ENCODE data around the gene KCTD3.

Gene KCTD3

DNA sequence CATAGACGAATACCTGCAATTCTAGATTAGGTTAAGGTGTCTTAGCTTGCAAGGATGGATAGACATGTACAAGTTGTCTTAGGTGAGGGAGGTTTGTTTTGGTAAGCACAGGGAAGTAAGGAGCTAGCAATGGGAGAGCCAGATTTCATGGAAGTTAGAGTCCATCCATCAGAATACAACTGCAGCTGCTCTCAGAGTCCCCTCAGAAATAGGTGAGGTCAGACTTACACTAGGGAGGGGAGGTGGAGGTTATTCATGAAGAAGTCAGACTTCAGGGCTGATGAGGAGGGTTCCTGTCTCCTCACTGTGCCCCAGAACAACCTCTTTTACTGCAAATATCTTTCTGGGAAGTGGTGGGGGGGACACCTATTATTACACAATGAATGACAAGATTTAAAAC is 85.3 kb downstream of the KCTD3 start:
- Histone ChIP-seq H3K9me3 (replicated peaks; ENCODE audit: insufficient read depth, low read length) (no peaks in the 10 kb centered on the region), H3F3A (ENCODE audit: insufficient read depth, low read length) (no peaks in the 10 kb centered on the region), H3K79me2 (ENCODE audit: low read length) (no peaks in the 10 kb centered on the region), H3K4me2 (ENCODE audit: low read depth, low read length) (no peak overlapping the region), H3K9me2 (replicated peaks; ENCODE audit: insufficient read depth, low read length) (no peaks in the 10 kb centered on the region), H2AFZ (ENCODE audit: low read length) (no peak overlapping the region), H3K27me3 (replicated peaks; ENCODE audit: insufficient read depth, low read length) (no peaks in the 10 kb centered on the region), H3K4me3 (ENCODE audit: low read length) (no peak overlapping the region), H3K4me1 (ENCODE audit: low read length) (no peaks in the 10 kb centered on the region), H3K9ac (ENCODE audit: low read length) (no peak overlapping the region), H3K36me3 (replicated peaks; ENCODE audit: insufficient read depth, low read length) (no peaks in the 10 kb centered on the region), H4K20me1 (ENCODE audit: insufficient read depth, low read length) (no peaks in the 10 kb centered on the region), H3K27ac (ENCODE audit: low read length) (no peak overlapping the region)
- TF ChIP-seq, protein P1, sequence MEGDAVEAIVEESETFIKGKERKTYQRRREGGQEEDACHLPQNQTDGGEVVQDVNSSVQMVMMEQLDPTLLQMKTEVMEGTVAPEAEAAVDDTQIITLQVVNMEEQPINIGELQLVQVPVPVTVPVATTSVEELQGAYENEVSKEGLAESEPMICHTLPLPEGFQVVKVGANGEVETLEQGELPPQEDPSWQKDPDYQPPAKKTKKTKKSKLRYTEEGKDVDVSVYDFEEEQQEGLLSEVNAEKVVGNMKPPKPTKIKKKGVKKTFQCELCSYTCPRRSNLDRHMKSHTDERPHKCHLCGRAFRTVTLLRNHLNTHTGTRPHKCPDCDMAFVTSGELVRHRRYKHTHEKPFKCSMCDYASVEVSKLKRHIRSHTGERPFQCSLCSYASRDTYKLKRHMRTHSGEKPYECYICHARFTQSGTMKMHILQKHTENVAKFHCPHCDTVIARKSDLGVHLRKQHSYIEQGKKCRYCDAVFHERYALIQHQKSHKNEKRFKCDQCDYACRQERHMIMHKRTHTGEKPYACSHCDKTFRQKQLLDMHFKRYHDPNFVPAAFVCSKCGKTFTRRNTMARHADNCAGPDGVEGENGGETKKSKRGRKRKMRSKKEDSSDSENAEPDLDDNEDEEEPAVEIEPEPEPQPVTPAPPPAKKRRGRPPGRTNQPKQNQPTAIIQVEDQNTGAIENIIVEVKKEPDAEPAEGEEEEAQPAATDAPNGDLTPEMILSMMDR (IDR thresholded peaks at IDR 0.05; ENCODE audit: low read length): no peak
- TF ChIP-seq EZH2phosphoT487 (IDR thresholded peaks at IDR 0.05; ENCODE audit: low read length) (no peak), EZH2 (optimal IDR thresholded peaks at IDR 0.05; ENCODE audit: low read depth, low read length) (no peak)
- no peak for DNase-seq

DNA sequence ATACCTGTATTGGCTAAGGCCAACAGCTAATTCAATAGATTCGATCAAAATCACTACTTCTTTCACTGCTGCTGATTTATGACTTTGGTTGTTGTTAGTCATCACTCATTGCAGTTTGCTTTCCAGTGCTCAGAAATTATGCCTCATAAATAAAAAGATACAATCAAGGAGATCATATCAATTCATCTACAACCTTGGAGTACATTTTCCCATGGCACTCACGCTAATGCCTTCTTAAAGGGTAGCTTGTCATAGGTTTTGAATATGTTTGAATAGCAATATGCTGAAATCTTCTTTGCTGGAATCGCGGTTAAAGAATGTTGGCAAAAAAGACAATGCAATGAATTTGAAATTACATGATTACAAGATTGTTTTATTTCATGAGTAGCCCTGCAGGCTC is 89.9 kb downstream of the KCTD3 start:
- no peaks in the 10 kb centered on the region for H3K4me1 ChIP-seq (ENCODE audit: low read length)
- H3K4me2 ChIP-seq (ENCODE audit: low read depth, low read length): no peak overlapping the region
- H3K27me3 ChIP-seq (replicated peaks; ENCODE audit: insufficient read depth, low read length): no peaks in the 10 kb centered on the region
- no peak overlapping the region for H3K27ac ChIP-seq (ENCODE audit: low read length)
- H3K9me2 ChIP-seq (replicated peaks; ENCODE audit: insufficient read depth, low read length): no peaks in the 10 kb centered on the region
- no peak overlapping the region for H2AFZ ChIP-seq (ENCODE audit: low read length)
- H3F3A ChIP-seq (ENCODE audit: insufficient read depth, low read length): no peaks in the 10 kb centered on the region
- H4K20me1 ChIP-seq (ENCODE audit: insufficient read depth, low read length): no peaks in the 10 kb centered on the region
- TF ChIP-seq, protein P1 (IDR thresholded peaks at IDR 0.05; ENCODE audit: low read length): no peak
- no peak for TF ChIP-seq EZH2phosphoT487 (IDR thresholded peaks at IDR 0.05; ENCODE audit: low read length)
- TF ChIP-seq EZH2 (optimal IDR thresholded peaks at IDR 0.05; ENCODE audit: low read depth, low read length): no peak
- no peaks in the 10 kb centered on the region for H3K36me3 ChIP-seq (replicated peaks; ENCODE audit: insufficient read depth, low read length)
- no peak overlapping the region for H3K4me3 ChIP-seq (ENCODE audit: low read length)
- H3K9me3 ChIP-seq (replicated peaks; ENCODE audit: insufficient read depth, low read length): no peaks in the 10 kb centered on the region
- no peaks in the 10 kb centered on the region for H3K79me2 ChIP-seq (ENCODE audit: low read length)
- H3K9ac ChIP-seq (ENCODE audit: low read length): no peak overlapping the region
- DNase-seq: no peak

- no peak overlapping the region for H3K4me2 ChIP-seq (ENCODE audit: low read depth, low read length)
These were observed 93.2 kb downstream of the KCTD3 start for GRCh38 chr1:215660259-215660658.

More at GRCh38 chr1:215660259-215660658, 93.2 kb downstream of the KCTD3 start:
- no peak overlapping the region for H3K9ac ChIP-seq (ENCODE audit: low read length)
- no peaks in the 10 kb centered on the region for H3K36me3 ChIP-seq (replicated peaks; ENCODE audit: insufficient read depth, low read length)
- H3F3A ChIP-seq (ENCODE audit: insufficient read depth, low read length): no peaks in the 10 kb centered on the region
- H2AFZ ChIP-seq (ENCODE audit: low read length): no peak overlapping the region
- DNase-seq: no peak
- H3K4me3 ChIP-seq (ENCODE audit: low read length): no peak overlapping the region
- H3K27me3 ChIP-seq (replicated peaks; ENCODE audit: insufficient read depth, low read length): no peaks in the 10 kb centered on the region
- no peaks in the 10 kb centered on the region for H3K4me1 ChIP-seq (ENCODE audit: low read length)
- no peak overlapping the region for H3K27ac ChIP-seq (ENCODE audit: low read length)
- no peaks in the 10 kb centered on the region for H3K9me3 ChIP-seq (replicated peaks; ENCODE audit: insufficient read depth, low read length)
- no peaks in the 10 kb centered on the region for H3K79me2 ChIP-seq (ENCODE audit: low read length)
- H3K9me2 ChIP-seq (replicated peaks; ENCODE audit: insufficient read depth, low read length): no peaks in the 10 kb centered on the region
- no peaks in the 10 kb centered on the region for H4K20me1 ChIP-seq (ENCODE audit: insufficient read depth, low read length)
- TF ChIP-seq EZH2 (optimal IDR thresholded peaks at IDR 0.05; ENCODE audit: low read depth, low read length): no peak
- TF ChIP-seq EZH2phosphoT487 (IDR thresholded peaks at IDR 0.05; ENCODE audit: low read length): no peak
- TF ChIP-seq, protein P1 (IDR thresholded peaks at IDR 0.05; ENCODE audit: low read length): no peak

Measured in MM.1S (cell line).